NK-92 treated with Interleukin-12 subunit alpha and Interleukin-12 subunit beta, amount 100 ng/mL, for 24 hours (cell line): Measurements from ENCODE around the gene CRADD.

Experiments used
- DNase-seq: peaks from one replicate; lab custom pipeline; 2025; lab: John Stamatoyannopoulos, UW

Gene CRADD

GRCh38 chr12:93939641-93940325 is 262.6 kb downstream of the CRADD start:
- no peak for DNase-seq

GRCh38 chr12:93943780-93944179 is 266.6 kb downstream of the CRADD start:
- DNase-seq, result no peak

DNA sequence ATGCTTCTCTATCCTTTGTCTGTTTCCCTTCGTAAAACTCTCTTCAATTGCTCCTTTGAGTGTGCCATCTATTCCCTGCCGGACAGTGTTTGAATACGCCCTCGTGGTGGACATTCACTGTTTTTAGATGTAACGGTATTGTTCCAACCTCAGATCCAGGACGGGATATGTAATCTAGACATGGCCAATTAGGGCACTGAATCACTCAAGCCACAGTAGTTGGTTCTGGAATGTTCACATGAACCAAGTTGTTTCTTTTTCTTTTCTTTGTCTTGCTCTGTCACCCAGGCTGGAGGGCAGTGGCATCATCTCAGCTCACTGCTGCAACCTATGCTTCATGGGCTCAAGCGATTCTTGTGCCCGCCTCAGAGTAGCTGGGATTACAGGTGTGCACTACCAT is 267.0 kb downstream of the CRADD start:
- no peak for DNase-seq
